K562 (cell line): ENCODE results near the gene MALAT1. TPM values are rescaled to one million over a fixed set of nuclear protein-coding genes. Genes with fewer than 3 reads are reported as not detected.
A peak's percentile ranks its signal among the peaks of the same experiment; 100 is the strongest.

Source experiments
- E2F1 ChIP-seq: sonication (generic); formaldehyde crosslinking; IDR thresholded peaks from 2 replicates; pipeline ENCODE4 v1.8.1; 2023; ENCODE audit warnings: mild to moderate bottlenecking, missing genetic modification reagents, moderate library complexity
- JUN ChIP-seq, 2 experiments: sonication (generic) in 1 of 2; formaldehyde crosslinking in 1 of 2; IDR thresholded peaks; 2 replicates each; pipeline versions ENCODE4 v1.6.1 to v1.8.0; 2012 to 2022; ENCODE audit warnings: borderline replicate concordance in 2 of 2, mild to moderate bottlenecking in 2 of 2, improper control_type of control experiment in 1 of 2, low read depth in 1 of 2, low read length in 1 of 2, missing genetic modification reagents in 1 of 2
- MEF2A ChIP-seq: IDR thresholded peaks from 2 replicates; pipeline ENCODE4 v1.6.1; 2011; ENCODE audit warnings: low read depth, mild to moderate bottlenecking, low read length, moderate library complexity; ENCODE audit not compliant: control insufficient read depth
- NCOR1 ChIP-seq: fragments of 450-650 bp; IDR thresholded peaks from 2 replicates; pipeline ENCODE4 v1.6.1; 2016; ENCODE audit warnings: mild to moderate bottlenecking, moderate library complexity
- TBP ChIP-seq: optimal IDR thresholded peaks from 2 replicates; pipeline ENCODE3; 2011; ENCODE audit warnings: low read depth, low read length, improper control_type of control experiment
- polyA plus RNA-seq, 8 experiments: library from polyadenylated mRNA; depleted of rRNA in 4 of 8; stranded (reverse) in 5 of 8; unstranded in 3 of 8; fragments of >200 nt; fragmentation: Nextera tagmentation in 2 of 8; fragmentation: Illumina TruSeq in 1 of 8; extraction: Ambion mirVana in 2 of 8; extraction: Trizol in 1 of 8; gene quantifications; 2 replicates each; pipeline versions ENCODE4 v1.2.1 to v1.2.3, GENCODE V29; 2011 to 2014; ENCODE audit warnings: inconsistent platforms in 1 of 8, missing spikeins in 1 of 8
- total RNA-seq, 7 experiments: library from RNA; depleted of rRNA in 6 of 7; stranded (reverse); fragments of >200 nt in 6 of 7; fragmentation: Illumina TruSeq in 2 of 7; extraction: Trizol in 2 of 7; gene quantifications; 2 replicates each; pipeline versions ENCODE4 v1.2.1 to v1.2.3, GENCODE V29; 2011 to 2021; ENCODE audit warnings: low replicate concordance in 1 of 7
- TF ChIP-seq, protein P1 (sequence below), 2 experiments: fragments of 450-650 bp; formaldehyde crosslinking in 1 of 2; IDR thresholded peaks; 2 replicates each; pipeline versions ENCODE4 v1.4.0 to v1.6.1; 2014 to 2020; ENCODE audit warnings: mild to moderate bottlenecking in 2 of 2, borderline replicate concordance in 1 of 2, low read depth in 1 of 2
- TF ChIP-seq, protein P2 (sequence below): sonication (generic); formaldehyde crosslinking; IDR thresholded peaks from 2 replicates; pipeline ENCODE4 v1.4.0; 2020; ENCODE audit warnings: mild to moderate bottlenecking, missing genetic modification reagents

MALAT1 gene
- total and polyA plus RNA-seq, 9 of the 15 experiments (the other 6 are each of a cell fraction or from before 2014, with no cell fraction given): 363 to 8,715 (median 2,351) TPM

DNA sequence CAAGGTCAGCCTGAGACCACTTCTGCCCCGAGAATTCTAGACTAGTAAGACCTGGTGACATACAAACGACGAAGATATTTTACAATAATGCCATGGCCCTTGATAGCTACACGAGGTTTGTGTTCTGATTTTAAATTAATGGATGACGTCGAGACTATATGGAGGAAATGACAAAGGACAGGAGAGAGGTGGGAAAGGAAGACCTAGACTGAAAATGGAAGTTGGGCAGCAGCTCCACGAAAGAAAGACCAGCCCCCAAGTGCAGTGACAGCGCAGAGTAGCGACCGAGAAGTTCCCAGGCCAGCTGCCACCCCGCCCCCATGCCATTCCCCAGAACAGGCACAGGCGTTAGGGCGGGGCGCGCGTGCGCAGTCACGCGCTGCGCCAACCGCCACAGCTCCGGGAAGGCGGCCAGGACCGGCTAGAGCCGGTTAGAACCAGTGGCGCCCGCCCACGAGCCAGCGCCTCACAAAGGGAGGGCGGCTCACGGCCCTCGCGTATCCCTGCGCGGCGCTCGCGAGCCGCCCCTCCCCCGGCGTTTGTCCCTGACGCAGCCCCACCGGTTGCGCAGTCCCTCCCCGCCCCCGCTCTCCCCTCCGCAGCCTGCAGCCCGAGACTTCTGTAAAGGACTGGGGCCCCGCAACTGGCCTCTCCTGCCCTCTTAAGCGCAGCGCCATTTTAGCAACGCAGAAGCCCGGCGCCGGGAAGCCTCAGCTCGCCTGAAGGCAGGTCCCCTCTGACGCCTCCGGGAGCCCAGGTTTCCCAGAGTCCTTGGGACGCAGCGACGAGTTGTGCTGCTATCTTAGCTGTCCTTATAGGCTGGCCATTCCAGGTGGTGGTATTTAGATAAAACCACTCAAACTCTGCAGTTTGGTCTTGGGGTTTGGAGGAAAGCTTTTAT is 1.5 kb upstream of the MALAT1 start (continued):
- peak; percentile 66; the same call in 1 of the 2 replicates for TF ChIP-seq E2F1 (CRISPR knock-in tag)
- TF ChIP-seq TBP: no peak
- TF ChIP-seq, protein P1, sequence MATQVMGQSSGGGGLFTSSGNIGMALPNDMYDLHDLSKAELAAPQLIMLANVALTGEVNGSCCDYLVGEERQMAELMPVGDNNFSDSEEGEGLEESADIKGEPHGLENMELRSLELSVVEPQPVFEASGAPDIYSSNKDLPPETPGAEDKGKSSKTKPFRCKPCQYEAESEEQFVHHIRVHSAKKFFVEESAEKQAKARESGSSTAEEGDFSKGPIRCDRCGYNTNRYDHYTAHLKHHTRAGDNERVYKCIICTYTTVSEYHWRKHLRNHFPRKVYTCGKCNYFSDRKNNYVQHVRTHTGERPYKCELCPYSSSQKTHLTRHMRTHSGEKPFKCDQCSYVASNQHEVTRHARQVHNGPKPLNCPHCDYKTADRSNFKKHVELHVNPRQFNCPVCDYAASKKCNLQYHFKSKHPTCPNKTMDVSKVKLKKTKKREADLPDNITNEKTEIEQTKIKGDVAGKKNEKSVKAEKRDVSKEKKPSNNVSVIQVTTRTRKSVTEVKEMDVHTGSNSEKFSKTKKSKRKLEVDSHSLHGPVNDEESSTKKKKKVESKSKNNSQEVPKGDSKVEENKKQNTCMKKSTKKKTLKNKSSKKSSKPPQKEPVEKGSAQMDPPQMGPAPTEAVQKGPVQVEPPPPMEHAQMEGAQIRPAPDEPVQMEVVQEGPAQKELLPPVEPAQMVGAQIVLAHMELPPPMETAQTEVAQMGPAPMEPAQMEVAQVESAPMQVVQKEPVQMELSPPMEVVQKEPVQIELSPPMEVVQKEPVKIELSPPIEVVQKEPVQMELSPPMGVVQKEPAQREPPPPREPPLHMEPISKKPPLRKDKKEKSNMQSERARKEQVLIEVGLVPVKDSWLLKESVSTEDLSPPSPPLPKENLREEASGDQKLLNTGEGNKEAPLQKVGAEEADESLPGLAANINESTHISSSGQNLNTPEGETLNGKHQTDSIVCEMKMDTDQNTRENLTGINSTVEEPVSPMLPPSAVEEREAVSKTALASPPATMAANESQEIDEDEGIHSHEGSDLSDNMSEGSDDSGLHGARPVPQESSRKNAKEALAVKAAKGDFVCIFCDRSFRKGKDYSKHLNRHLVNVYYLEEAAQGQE (IDR thresholded peaks at IDR 0.05; ENCODE audit: borderline replicate concordance): peak; percentile 100
- TF ChIP-seq, protein P1 (CRISPR knock-in tag; IDR thresholded peaks at IDR 0.05; ENCODE audit: low read depth): 0 out of 2 replicates have a peak, but pooled peaks have one; percentile 23
- peak; percentile 51 for TF ChIP-seq MEF2A
- TF ChIP-seq JUN (IDR thresholded peaks at IDR 0.05; ENCODE audit: borderline replicate concordance, low read depth, low read length): no peak
- peak; percentile 84; the same call in 1 of the 2 replicates for TF ChIP-seq JUN (CRISPR knock-in tag; IDR thresholded peaks at IDR 0.05; ENCODE audit: borderline replicate concordance)
- TF ChIP-seq NCOR1: peak; percentile 85
- TF ChIP-seq, protein P2, sequence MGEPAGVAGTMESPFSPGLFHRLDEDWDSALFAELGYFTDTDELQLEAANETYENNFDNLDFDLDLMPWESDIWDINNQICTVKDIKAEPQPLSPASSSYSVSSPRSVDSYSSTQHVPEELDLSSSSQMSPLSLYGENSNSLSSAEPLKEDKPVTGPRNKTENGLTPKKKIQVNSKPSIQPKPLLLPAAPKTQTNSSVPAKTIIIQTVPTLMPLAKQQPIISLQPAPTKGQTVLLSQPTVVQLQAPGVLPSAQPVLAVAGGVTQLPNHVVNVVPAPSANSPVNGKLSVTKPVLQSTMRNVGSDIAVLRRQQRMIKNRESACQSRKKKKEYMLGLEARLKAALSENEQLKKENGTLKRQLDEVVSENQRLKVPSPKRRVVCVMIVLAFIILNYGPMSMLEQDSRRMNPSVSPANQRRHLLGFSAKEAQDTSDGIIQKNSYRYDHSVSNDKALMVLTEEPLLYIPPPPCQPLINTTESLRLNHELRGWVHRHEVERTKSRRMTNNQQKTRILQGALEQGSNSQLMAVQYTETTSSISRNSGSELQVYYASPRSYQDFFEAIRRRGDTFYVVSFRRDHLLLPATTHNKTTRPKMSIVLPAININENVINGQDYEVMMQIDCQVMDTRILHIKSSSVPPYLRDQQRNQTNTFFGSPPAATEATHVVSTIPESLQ (CRISPR knock-in tag): peak; percentile 84; the same call in 1 of the 2 replicates
